Stomach (tissue), 19 donors: ENCODE data around the gene FREM2. TPM values are rescaled to one million over a fixed set of nuclear protein-coding genes. Genes with fewer than 3 reads are reported as not detected.

Source experiments
- DNase-seq, 2 donors: peaks; one replicate each; pipeline versions ENCODE4 v3.0.0 to v3.0.0-alpha.2; 2013 to 2019
- H3K27ac ChIP-seq, 5 donors: fragments of 200-600 bp in 4 of 5; sonication (generic) in 4 of 5; one replicate each; pipeline ENCODE4 v1.5.1; 2013 to 2019; ENCODE audit warnings: mild to moderate bottlenecking in 1 of 5, moderate library complexity in 1 of 5
- H3K27me3 ChIP-seq, 3 donors: fragments of 200-600 bp; sonication (generic); one replicate each; pipeline ENCODE4 v1.5.1; 2017 to 2019; ENCODE audit warnings: mixed run types in 1 of 3
- H3K36me3 ChIP-seq, 4 donors: fragments of 200-600 bp; sonication (generic); 1 replicate in 3 of 4; 2 replicates in 1 of 4; pipeline ENCODE4 v1.5.1; 2016 to 2019
- H3K4me1 ChIP-seq, 4 donors: fragments of 200-600 bp; sonication (generic); one replicate each; pipeline ENCODE4 v1.5.1; 2016 to 2019
- H3K4me3 ChIP-seq, 4 donors: fragments of 200-600 bp; sonication (generic) in 3 of 4; one replicate each; pipeline ENCODE4 v1.5.1; 2016 to 2019; ENCODE audit warnings: mild to moderate bottlenecking in 1 of 4
- H3K9me3 ChIP-seq, 4 donors: fragments of 200-600 bp; sonication (generic); one replicate each; pipeline ENCODE4 v1.5.1; 2016 to 2019
- EP300 ChIP-seq: sonication (generic); formaldehyde crosslinking; IDR thresholded peaks from one replicate; pipeline ENCODE4 v1.6.1; 2017; ENCODE audit warnings: antibody characterized with exemption
- POLR2A ChIP-seq, 4 donors: fragments of 450-650 bp; IDR thresholded peaks; one replicate each; pipeline ENCODE4 v1.6.1; 2016; ENCODE audit warnings: antibody characterized with exemption in 4 of 4, control low read depth in 2 of 4, mild to moderate bottlenecking in 1 of 4, moderate library complexity in 1 of 4
- POLR2AphosphoS5 ChIP-seq, 3 donors: sonication (generic); formaldehyde crosslinking; IDR thresholded peaks; one replicate each; pipeline ENCODE4 v1.6.1; 2016; ENCODE audit warnings: antibody characterized with exemption in 3 of 3
- WGBS, 5 donors: extraction: QIAGEN DNeasy Blood & Tissue Kit in 3 of 5; methylation state at CpG; one replicate each; pipeline versions ENCODE4 v1.1.5 to v1.1.7; 2013 to 2018; 5-methylcytosine and 5-hydroxymethylcytosine counted together
- intact Hi-C: fragments of 100-400 bp; cut with DNase I; formaldehyde crosslinking; loops from one replicate; pipeline ENCODE4 v1.15.1; 2023; ENCODE audit warnings: low total_unique reads
- long read RNA-seq, 10 donors: transcript quantifications; one replicate each; lab custom pipeline, GENCODE V29; 2026
- polyA plus RNA-seq, 3 donors: library from polyadenylated mRNA; stranded (reverse); fragments of 200-250 nt; gene quantifications; one replicate each; pipeline ENCODE4 v1.2.3, GENCODE V29; 2013
- total RNA-seq, 5 donors: library from RNA; depleted of rRNA; stranded (reverse); fragments of >200 nt; gene quantifications; one replicate each; pipeline versions ENCODE4 v1.1.0 to v1.2.3, GENCODE V29; 2014 to 2016
- TF ChIP-seq, protein P1 (sequence below), 7 experiments: fragments of 450-650 bp in 4 of 7; fragments of 200-600 bp in 3 of 7; sonication (generic) in 3 of 7; IDR thresholded peaks; one replicate each; pipeline ENCODE4 v1.5.1; 2016 to 2019; ENCODE audit warnings: antibody characterized with exemption in 7 of 7, control low read depth in 2 of 7, mild to moderate bottlenecking in 1 of 7
- donor health status: healthy with polysubstance abuse.
- donor health status: Bipolar disorder and iron deficiency.
- donor health status: healthy.

FREM2 gene, protein sequence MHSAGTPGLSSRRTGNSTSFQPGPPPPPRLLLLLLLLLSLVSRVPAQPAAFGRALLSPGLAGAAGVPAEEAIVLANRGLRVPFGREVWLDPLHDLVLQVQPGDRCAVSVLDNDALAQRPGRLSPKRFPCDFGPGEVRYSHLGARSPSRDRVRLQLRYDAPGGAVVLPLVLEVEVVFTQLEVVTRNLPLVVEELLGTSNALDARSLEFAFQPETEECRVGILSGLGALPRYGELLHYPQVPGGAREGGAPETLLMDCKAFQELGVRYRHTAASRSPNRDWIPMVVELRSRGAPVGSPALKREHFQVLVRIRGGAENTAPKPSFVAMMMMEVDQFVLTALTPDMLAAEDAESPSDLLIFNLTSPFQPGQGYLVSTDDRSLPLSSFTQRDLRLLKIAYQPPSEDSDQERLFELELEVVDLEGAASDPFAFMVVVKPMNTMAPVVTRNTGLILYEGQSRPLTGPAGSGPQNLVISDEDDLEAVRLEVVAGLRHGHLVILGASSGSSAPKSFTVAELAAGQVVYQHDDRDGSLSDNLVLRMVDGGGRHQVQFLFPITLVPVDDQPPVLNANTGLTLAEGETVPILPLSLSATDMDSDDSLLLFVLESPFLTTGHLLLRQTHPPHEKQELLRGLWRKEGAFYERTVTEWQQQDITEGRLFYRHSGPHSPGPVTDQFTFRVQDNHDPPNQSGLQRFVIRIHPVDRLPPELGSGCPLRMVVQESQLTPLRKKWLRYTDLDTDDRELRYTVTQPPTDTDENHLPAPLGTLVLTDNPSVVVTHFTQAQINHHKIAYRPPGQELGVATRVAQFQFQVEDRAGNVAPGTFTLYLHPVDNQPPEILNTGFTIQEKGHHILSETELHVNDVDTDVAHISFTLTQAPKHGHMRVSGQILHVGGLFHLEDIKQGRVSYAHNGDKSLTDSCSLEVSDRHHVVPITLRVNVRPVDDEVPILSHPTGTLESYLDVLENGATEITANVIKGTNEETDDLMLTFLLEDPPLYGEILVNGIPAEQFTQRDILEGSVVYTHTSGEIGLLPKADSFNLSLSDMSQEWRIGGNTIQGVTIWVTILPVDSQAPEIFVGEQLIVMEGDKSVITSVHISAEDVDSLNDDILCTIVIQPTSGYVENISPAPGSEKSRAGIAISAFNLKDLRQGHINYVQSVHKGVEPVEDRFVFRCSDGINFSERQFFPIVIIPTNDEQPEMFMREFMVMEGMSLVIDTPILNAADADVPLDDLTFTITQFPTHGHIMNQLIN (N-terminal part only)
- 10 to 100 TPM in 1 of 5 donors, 1 to 10 TPM in 3, under 1 TPM in 1; 0.58 to 18.0 (median 2.0) TPM for total RNA-seq
- under 1 TPM; 0.37 to 0.76 (median 0.50) TPM for polyA plus RNA-seq
- long read RNA-seq, donor 1 = 0 reads
- long read RNA-seq, donor 2 = 0 reads
- long read RNA-seq, donor 3 = 0 reads
- long read RNA-seq, donor 4 = 0 reads
- long read RNA-seq, donor 5 = 0 reads
- long read RNA-seq, donor 6 = 0 reads
- long read RNA-seq, donor 7, full-length matches to known transcripts = 1 of 1 reads
- long read RNA-seq, donor 7, partial matches to known transcripts = 0 of 1 reads
- long read RNA-seq, donor 7, other reads (novel, unspliced or antisense) = 0 of 1 reads
- long read RNA-seq, donor 8 = 0 reads
- long read RNA-seq, donor 9 = 0 reads
- long read RNA-seq, donor 10 = 0 reads

DNA sequence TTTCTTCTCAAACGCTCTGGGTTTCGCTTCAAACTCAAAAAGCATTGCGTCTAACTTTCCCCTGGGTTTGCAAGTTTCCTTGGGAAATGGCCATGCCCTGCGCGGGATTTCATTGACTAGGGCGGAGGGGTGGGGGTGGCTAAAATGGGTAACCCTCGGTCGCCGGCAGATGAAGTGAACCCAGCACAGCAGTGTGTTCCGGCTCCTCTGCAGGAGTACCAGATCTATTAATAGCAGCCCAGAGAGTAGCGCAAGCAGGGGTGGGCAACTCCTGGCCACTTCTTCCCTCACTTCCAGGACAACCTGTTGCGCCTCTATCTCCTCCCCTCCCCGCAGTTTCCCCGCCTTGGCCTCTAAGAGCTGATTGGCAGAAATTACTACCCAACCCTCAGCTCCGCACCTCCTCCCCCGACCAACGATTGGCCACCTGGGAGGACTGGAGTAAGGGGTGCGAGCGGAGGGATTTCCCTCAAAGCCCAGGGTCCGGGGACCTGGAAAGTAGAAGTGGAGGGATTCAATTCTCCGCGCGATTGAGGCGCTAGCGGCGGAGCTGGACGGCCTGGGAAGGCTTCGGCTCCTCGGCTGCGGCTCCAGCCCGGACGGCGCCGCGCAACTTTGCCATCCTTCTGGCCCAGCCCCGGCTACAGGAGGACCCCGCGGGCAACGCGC, at the start of gene FREM2:
Gene FREM2, plus strand, starts transcription at position 501 of the 669 bp plus-strand sequence. CDS start 268 bp downstream, outside the sequence.
- peak within 1 kb of the TSS in 1 of 5 donors; percentile 1 for H3K27ac ChIP-seq
- WGBS, 5 donors = 0 to 8% (median 1%) methylated on average over 15 to 40 of the region's 40 CpGs

DNA sequence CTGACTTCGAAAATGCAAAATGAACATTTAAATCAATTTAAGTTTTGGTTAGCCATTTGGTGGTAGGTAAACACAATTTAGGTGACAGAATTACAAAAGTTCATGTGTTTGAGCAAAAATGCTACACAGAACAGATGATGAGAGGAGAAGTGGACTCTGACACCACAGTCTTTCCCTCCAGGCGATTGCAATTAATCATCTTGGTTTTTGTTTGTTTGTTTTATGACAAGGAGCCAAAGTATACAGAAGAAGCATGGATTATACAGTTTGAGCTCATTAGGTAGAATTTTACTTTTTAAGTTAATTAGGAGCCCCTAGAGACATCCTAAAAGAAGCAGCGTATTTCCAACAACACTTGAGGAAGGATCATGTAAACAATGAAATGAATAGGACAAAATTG, 49.3 kb upstream of the FREM2 start:
- WGBS, 5 donors = 57 to 68% (median 61%) methylated on average over 3 of the region's 3 CpGs
- Histone ChIP-seq H3K4me1 (peaks cover 0 to 13% (median 7%) of the 10 kb centered on the region in 4 donors), H3K27me3 (no peaks in the 10 kb centered on the region), H3K4me3 (no peak overlapping the region), H3K27ac (no peak overlapping the region), H3K36me3 (no peaks in the 10 kb centered on the region), H3K9me3 (no peaks in the 10 kb centered on the region)
- TF ChIP-seq POLR2A (IDR thresholded peaks at IDR 0.05) (no peak), EP300 (no peak), POLR2AphosphoS5 (IDR thresholded peaks at IDR 0.05) (no peak)
- TF ChIP-seq, protein P1, sequence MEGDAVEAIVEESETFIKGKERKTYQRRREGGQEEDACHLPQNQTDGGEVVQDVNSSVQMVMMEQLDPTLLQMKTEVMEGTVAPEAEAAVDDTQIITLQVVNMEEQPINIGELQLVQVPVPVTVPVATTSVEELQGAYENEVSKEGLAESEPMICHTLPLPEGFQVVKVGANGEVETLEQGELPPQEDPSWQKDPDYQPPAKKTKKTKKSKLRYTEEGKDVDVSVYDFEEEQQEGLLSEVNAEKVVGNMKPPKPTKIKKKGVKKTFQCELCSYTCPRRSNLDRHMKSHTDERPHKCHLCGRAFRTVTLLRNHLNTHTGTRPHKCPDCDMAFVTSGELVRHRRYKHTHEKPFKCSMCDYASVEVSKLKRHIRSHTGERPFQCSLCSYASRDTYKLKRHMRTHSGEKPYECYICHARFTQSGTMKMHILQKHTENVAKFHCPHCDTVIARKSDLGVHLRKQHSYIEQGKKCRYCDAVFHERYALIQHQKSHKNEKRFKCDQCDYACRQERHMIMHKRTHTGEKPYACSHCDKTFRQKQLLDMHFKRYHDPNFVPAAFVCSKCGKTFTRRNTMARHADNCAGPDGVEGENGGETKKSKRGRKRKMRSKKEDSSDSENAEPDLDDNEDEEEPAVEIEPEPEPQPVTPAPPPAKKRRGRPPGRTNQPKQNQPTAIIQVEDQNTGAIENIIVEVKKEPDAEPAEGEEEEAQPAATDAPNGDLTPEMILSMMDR (IDR thresholded peaks at IDR 0.05) = no peak
- intact Hi-C loops = no loop called here
- DNase-seq = peak in 1 of 2 donors; percentile 11

More for the DNA sequence above, at the start of gene FREM2:
- intact Hi-C loops = loop anchor here (10.0 kb wide), 1 partner anchor 228 kb away; no protein-coding TSS in a partner anchor
- peak within 1 kb of the TSS; percentile 52 to 76 (median 54) for H3K4me3 ChIP-seq
- DNase-seq = peak; percentile 57 to 94
- peaks cover 6 to 28% (median 21%) of the 10 kb centered on the region in 4 donors for H3K4me1 ChIP-seq
- H3K27me3 ChIP-seq = peaks cover 0 to 31% (median 15%) of the 10 kb centered on the region in 3 donors
- TF ChIP-seq, protein P1 (IDR thresholded peaks at IDR 0.05) = no peak
- no peak for TF ChIP-seq EP300
- TF ChIP-seq POLR2AphosphoS5 (IDR thresholded peaks at IDR 0.05) = no peak
- no peak for TF ChIP-seq POLR2A (IDR thresholded peaks at IDR 0.05)
- H3K9me3 ChIP-seq = no peaks in the 10 kb centered on the region
- no peaks in the 10 kb centered on the region for H3K36me3 ChIP-seq

DNA sequence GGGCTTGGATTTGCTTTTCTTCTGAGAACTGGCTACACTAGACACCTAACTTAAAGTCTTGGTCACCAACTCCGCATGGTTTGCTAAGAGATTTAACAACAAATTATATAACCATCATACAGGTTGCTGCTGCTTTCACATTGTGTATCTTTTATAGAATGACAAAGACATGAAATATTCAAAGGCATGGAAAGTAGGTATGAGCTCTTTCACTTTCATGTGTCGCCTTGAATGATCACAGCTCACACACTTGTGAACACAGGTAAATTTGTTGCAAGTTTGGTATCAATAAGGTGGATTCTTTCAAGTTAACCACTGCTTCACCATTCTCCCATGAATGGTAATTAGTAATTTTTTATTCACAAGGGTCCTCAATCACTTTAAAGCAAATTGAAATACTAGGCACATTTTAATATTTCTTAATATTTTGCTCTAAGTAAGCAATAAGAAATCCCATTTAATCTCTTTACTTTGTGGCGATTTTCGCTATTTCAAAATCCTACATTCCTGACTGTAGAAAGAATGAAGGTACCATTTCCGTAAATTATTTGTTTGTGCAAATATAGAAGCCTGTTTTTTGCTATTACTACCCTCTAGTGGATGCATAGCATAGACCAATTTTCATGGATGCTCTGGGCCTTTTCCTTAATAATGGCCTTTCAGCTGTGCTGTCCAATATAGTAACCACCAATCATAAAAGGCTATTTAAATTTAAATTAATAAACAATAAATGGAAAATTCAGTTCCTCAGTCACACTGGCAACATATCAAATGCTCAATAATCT, 45.5 kb upstream of the FREM2 start:
- H3K27me3 ChIP-seq = no peaks in the 10 kb centered on the region
- H3K27ac ChIP-seq = no peak overlapping the region
- peaks cover 0 to 10% (median 6%) of the 10 kb centered on the region in 4 donors for H3K4me1 ChIP-seq
- no peak for DNase-seq
- no peaks in the 10 kb centered on the region for H3K36me3 ChIP-seq
- H3K4me3 ChIP-seq = no peak overlapping the region
- TF ChIP-seq, protein P1 (IDR thresholded peaks at IDR 0.05) = no peak
- no peak for TF ChIP-seq POLR2A (IDR thresholded peaks at IDR 0.05)
- no peak for TF ChIP-seq EP300
- TF ChIP-seq POLR2AphosphoS5 (IDR thresholded peaks at IDR 0.05) = no peak
- 69 to 81% (median 73%) methylated on average over 5 of the region's 5 CpGs for WGBS, 5 donors
- intact Hi-C loops = no loop called here
- no peaks in the 10 kb centered on the region for H3K9me3 ChIP-seq
